ENCODE data around the gene MCF2L.
"Not testable (repeated sequence)": the region's sequence is repeated elsewhere in the genome, so short reads cannot be mapped to it uniquely, and the experiment has no call there.

Gene MCF2L

DNA sequence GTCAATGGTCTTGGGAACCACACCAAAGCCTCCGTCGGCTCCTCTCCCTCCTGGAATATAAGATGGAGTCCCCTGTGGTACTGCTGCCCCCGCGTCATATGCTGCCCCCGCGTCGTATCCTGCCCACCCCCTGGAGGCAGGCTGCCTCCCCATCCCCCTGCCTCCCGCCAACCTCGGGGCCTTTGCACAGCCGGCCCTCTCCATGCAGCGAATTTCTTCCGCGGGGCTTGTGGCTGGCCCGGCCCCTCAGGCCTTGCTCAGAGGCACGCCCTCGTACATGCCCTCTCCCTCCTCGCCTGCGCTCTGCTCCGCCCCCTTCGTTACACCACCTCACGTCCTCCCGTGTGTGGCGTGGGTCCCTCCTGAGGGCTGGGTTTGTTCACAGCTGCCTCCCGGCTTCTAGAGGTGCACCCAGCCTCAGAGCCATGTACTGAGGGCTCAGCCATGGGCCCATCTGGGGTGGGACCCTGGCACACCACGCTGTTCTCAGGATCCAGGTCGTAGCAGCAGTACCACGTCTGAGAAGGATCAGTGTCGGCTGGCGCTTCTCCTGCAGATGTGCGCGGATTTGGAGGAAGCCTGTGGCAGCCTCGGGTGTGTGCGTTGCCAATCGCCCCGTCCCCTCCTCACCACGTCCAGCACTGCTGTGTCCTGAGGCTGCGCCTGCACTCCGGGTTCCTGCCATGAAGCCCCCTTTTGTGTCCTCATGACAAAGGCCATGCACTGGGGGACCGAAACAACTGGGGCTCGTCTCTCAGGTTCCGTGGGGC is 47.7 kb downstream of the MCF2L start:
- no peak for DNase-seq

GRCh38 chr13:113017506-113018215 is 48.6 kb downstream of the MCF2L start:
- DNase-seq, result no peak

DNA sequence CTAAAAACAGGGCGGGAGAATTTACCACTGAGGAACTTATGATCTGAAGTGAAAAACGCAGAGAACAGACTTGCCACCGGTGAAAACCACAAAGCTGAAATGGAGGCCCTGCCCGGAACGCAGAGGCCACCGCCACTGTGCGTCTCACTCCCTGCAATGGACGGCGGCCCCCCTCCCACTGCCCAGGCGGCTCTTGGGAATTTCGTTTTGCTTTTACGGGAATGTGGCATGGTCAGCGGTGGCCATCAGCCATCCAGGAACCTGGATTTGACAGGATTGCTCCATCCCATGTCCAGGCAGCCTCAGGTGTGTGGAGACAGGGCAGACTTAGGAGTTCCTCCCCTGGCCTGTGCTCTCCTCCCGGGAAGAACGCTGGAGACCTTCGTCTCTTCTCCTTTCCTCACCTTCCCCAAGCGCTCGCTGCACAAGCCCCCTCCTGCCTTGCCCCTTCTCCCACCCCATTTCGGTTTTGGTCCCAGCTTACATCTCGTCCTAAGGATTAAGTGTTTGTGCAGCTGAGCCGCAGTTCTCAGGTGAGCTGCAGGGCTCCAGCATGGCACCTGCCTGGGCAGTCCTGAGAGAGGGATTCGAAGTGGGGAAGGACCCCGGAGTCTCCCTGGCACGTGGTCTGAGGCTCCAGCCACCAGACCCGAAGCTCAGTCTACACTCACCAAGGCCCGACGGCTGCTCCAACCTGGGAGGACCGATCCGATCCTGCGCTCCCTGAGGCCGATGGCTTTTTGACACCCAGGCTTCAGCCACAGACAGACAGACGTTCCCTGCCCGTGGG is 49.9 kb downstream of the MCF2L start:
- no peak for DNase-seq

DNA sequence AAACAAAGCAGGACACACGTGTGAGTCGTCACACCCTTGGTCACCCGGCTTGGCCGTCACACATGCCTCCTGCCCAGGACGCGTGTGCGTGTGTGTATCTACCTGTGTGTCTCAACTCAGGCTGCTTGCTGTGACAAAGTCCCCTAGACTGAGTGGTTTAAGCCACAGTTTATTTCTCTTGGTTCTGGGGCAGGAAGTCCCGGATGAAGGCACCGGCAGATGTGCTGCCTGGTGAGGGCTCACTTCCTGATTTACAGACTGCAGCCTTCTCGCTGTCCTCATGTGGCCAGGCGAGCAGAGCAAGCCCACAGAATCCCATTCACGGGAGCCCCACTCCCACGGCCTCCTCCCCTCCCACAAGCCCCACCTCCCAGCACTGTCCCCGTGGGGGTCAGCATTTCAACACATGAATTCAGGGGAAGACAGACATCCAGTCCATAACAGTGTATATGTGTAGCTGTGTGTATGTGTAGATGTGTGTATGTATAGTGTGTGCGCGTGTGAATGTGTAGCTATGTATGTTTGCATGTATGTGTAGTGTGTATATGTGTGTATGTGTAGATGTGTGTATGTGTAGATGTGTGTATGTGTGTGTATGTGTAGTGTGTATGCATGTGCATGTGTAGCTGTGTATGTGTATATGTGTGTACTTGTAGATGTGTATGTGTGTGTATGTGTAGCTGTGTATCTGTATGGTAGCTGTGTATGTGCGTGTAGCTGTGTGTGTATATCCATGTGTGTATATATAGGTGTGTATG is 51.5 kb downstream of the MCF2L start:
- DNase-seq, result no peak

DNA sequence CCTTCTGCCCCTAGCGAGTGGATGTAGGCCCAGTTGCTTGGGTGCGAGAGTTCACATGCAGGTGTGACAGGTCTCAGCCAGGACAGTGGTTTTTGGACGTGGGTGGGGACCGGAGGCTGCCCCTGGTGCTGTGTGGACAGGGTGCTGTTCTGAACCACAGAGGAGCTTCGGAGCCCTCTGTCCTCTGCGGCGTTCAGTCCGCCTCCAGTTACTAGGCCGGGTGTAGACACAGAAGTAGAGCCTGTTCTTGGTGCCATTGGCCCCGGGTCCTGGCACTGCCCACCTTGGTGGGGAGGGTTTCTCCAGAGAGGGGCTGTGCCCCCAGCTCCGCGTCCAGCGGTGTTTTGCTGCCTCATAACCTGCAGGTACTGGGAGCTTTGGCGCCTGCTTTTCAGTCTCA is 52.4 kb downstream of the MCF2L start:
- no peak for DNase-seq

- no peak for DNase-seq
Measured at GRCh38 chr13:113021811-113022210, 52.8 kb downstream of the MCF2L start.

- DNase-seq, result no peak
Measured at GRCh38 chr13:113022391-113022744, 53.4 kb downstream of the MCF2L start.

- DNase-seq, result no peak
Measured at GRCh38 chr13:113022745-113023574, 53.9 kb downstream of the MCF2L start.

DNA sequence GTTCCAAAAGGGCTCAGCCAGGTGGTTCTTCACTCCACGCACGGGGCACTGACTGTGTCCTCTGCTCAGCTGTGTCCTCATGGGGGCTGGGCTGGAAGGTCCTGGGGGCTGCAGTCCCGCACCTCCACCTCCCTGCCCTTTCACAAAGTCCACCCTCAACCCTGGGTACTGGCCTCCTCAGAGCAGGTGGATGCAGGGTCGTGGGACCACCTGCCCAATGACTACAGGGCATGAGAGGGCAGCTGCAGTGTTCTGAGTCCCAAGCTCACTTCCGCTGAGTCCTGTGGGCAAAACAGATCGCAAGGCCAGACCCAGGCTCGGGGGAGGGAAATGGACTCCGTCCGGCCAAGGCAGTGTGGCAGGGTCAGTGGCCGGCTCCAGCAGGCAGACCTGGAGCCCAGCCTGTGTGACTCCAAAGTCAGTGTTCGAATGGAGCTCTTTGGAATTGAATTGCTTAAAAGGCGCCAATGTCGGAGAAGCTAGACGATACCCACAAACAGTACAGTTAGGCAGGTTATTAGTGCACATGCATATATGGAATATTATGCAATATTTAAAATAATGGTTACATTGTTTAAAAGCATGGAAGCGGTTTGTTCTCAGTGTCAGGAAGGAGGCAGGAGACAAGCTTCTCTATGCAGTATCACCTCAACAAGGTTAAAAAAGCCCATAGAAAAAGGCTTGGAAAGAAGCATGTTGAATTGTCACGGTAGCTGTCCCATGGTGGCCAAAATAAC is 54.8 kb downstream of the MCF2L start:
- DNase-seq, result no peak

- no peak for DNase-seq
Measured at GRCh38 chr13:113024466-113024865, 55.5 kb downstream of the MCF2L start.

GRCh38 chr13:113026391-113026910 is 57.4 kb downstream of the MCF2L start:
- no peak for DNase-seq

GRCh38 chr13:113027095-113027494 is 58.1 kb downstream of the MCF2L start:
- no peak for DNase-seq

DNA sequence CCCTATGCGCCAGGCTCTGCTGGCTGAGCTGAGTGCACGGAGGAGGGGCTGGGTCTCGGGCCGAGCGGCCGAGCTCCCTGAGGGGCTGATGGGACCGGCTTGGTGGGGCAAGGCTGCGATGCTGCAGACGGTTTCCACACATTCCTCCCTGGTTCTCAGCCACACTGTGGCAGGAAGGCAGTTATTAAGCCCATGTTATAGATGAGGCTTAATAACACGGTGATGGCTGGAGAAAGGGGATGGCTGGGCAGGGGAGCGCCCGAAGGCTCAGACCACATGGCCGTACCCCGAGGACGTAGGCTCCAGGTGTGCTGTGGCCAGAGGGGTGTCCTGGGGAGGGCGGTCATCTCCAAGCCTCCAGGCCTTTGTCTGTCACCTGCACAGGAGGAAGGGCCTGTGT is 58.6 kb downstream of the MCF2L start:
- DNase-seq, result no peak

GRCh38 chr13:113028336-113029060 is 59.5 kb downstream of the MCF2L start:
- no peak for DNase-seq

DNA sequence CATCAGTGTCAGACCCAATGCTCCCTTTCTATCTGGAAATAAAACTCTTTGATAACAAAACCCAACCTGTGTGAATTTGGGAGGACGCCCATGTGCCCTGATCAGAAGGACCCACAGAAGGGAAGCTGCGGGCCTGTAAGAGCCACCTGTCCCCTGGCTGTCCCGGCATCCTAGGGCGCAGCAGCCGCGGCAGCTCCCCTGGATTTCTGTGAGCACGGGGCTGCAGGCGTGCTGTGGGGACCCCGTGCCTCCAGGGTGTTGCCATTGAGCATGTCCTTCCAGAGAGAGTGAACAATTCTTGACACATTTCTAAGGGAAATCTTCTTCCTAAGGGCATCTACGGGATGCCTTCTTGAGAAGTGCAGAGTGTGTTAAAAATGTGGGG is 60.0 kb downstream of the MCF2L start:
- no peak for DNase-seq

GRCh38 chr13:113029487-113030258 is 60.7 kb downstream of the MCF2L start:
- DNase-seq, result peak; percentile 54

DNA sequence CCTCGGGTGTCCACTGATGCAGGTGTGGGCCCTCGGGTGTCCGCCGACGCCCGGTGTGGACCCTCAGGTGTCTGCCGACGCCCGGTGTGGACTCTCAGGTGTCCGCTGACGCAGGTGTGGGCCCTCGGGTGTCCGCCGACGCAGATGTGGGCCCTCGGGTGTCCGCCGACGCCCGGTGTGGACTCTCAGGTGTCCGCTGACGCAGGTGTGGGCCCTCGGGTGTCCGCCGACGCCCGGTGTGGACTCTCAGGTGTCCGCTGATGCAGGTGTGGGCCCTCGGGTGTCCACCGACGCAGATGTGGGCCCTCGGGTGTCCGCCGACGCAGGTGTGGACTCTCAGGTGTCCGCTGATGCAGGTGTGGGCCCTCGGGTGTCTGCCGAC is 61.2 kb downstream of the MCF2L start:
- not testable (repeated sequence) for DNase-seq

GRCh38 chr13:113031465-113031864 is 62.5 kb downstream of the MCF2L start:
- DNase-seq, result no peak

DNA sequence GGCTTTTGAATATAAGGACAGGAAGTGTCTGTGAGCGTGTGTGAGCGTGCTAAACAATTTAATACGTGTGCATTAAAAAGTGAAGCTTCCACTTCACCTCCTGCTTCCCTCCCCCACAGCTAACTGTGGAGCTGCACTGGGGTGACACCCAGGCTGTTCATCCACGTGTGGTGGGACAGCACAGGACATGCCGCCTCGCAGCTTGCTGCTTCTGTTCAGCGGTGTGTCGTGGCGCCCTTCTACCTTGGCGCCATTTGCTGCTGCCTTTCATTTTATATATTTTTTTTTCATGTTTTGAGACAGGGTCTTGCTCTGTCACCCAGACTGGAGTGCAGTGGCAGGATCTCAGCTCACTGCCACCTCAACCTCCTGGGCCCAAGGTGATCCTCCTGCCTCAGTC is 63.3 kb downstream of the MCF2L start:
- no peak for DNase-seq
